Panc1 (cell line): ENCODE data around the gene BARHL1.

Source experiments
- CTCF ChIP-seq: fragments of 450-650 bp; IDR thresholded peaks from 2 replicates; pipeline ENCODE4 v1.5.1; 2017; ENCODE audit warnings: mild to moderate bottlenecking
- POLR2AphosphoS5 ChIP-seq: IDR thresholded peaks from 2 replicates; pipeline ENCODE4 v1.6.1; 2012; ENCODE audit warnings: mild to moderate bottlenecking, low read depth, low read length, moderate library complexity
- REST ChIP-seq, 2 experiments: IDR thresholded peaks; 2 replicates each; pipeline ENCODE4 v1.6.1; 2011 to 2012; ENCODE audit warnings: low read depth in 2 of 2, control low read depth in 1 of 2, low read length in 1 of 2, mild to moderate bottlenecking in 1 of 2, moderate library complexity in 1 of 2; ENCODE audit not compliant: insufficient read depth in 1 of 2
- SIN3A ChIP-seq: IDR thresholded peaks from 2 replicates; pipeline ENCODE4 v1.6.1; 2012; ENCODE audit warnings: low read depth, mild to moderate bottlenecking, low read length, moderate library complexity, borderline replicate concordance; ENCODE audit not compliant: insufficient read depth
- TCF7L2 ChIP-seq: IDR thresholded peaks from 2 replicates; pipeline ENCODE4 v1.6.1; 2011; ENCODE audit warnings: mild to moderate bottlenecking, low read depth, low read length, inconsistent platforms

GRCh38 chr9:132543960-132544359 is 38.4 kb upstream of the BARHL1 start:
- TF ChIP-seq SIN3A (no peak), CTCF (no peak), TCF7L2 (no peak), POLR2AphosphoS5 (no peak), REST (IDR thresholded peaks at IDR 0.05; ENCODE audit: insufficient read depth in 1 of 2, low read depth in 2 of 2, low read length in 1 of 2) (no peak)
